ENCODE results near the gene RAB23. TPM values are rescaled to one million over a fixed set of nuclear protein-coding genes. Genes with fewer than 3 reads are reported as not detected.

The RAB23 gene
- total and polyA plus RNA-seq, 3 donors from 2014 or later, result 5.6 to 11.8 (median 6.0) TPM

- intact Hi-C loops (cut with DNase I; ENCODE audit: low total_unique reads), result no loop called here
- WGBS, 2 donors, result 94 to 97% methylated on average over 11 of the region's 11 CpGs
- TF ChIP-seq POLR2A (IDR thresholded peaks at IDR 0.05), result no peak
- no peak for TF ChIP-seq CTCF (IDR thresholded peaks at IDR 0.05)
- Histone ChIP-seq H3K4me3 (no peak overlapping the region), H3K27me3 (no peaks in the 10 kb centered on the region), H3K27ac (no peak overlapping the region), H3K9me3 (no peaks in the 10 kb centered on the region), H3K36me3 (ENCODE audit: low read depth, missing control alignments) (no peaks in the 10 kb centered on the region), H3K4me1 (no peaks in the 10 kb centered on the region)
- DNase-seq, result no peak
These were observed 4.8 kb downstream of the RAB23 start for GRCh38 chr6:57217270-57217669.

- Histone ChIP-seq H3K27ac (no peak overlapping the region), H3K4me1 (no peaks in the 10 kb centered on the region), H3K4me3 (no peak overlapping the region), H3K9me3 (no peaks in the 10 kb centered on the region), H3K36me3 (ENCODE audit: low read depth, missing control alignments) (no peaks in the 10 kb centered on the region), H3K27me3 (no peaks in the 10 kb centered on the region)
- TF ChIP-seq POLR2A (IDR thresholded peaks at IDR 0.05), result no peak
- TF ChIP-seq CTCF (IDR thresholded peaks at IDR 0.05), result peak in 1 of 3 experiments; percentile 60
- WGBS, 2 donors, result 80 to 82% methylated on average over 7 of the region's 7 CpGs
- no peak for DNase-seq
- intact Hi-C loops (cut with DNase I; ENCODE audit: low total_unique reads), result no loop called here
These were observed 5.6 kb downstream of the RAB23 start for GRCh38 chr6:57216235-57217101.

GRCh38 chr6:57215260-57215659 is 6.8 kb downstream of the RAB23 start:
- Histone ChIP-seq H3K4me3 (no peak overlapping the region), H3K27me3 (no peaks in the 10 kb centered on the region), H3K27ac (no peak overlapping the region), H3K4me1 (no peaks in the 10 kb centered on the region), H3K36me3 (ENCODE audit: low read depth, missing control alignments) (no peaks in the 10 kb centered on the region), H3K9me3 (no peaks in the 10 kb centered on the region)
- TF ChIP-seq POLR2A (IDR thresholded peaks at IDR 0.05), result no peak
- TF ChIP-seq CTCF (IDR thresholded peaks at IDR 0.05), result no peak
- WGBS, 2 donors, result 93 to 97% methylated on average over 1 of the region's 1 CpG
- no peak for DNase-seq
- intact Hi-C loops (cut with DNase I; ENCODE audit: low total_unique reads), result no loop called here

GRCh38 chr6:57210060-57210459 is 12.0 kb downstream of the RAB23 start:
- 89 to 94% methylated on average over 5 of the region's 5 CpGs for WGBS, 2 donors
- no peak for DNase-seq
- no peaks in the 10 kb centered on the region for H3K36me3 ChIP-seq (ENCODE audit: low read depth, missing control alignments)
- no peak overlapping the region for H3K4me3 ChIP-seq
- no peak overlapping the region for H3K27ac ChIP-seq
- TF ChIP-seq POLR2A (IDR thresholded peaks at IDR 0.05) (no peak), CTCF (IDR thresholded peaks at IDR 0.05) (no peak)
- no peaks in the 10 kb centered on the region for H3K27me3 ChIP-seq
- intact Hi-C loops (cut with DNase I; ENCODE audit: low total_unique reads), result no loop called here
- no peaks in the 10 kb centered on the region for H3K4me1 ChIP-seq
- no peaks in the 10 kb centered on the region for H3K9me3 ChIP-seq

GRCh38 chr6:57209030-57209429 is 13.1 kb downstream of the RAB23 start:
- TF ChIP-seq CTCF (IDR thresholded peaks at IDR 0.05), result no peak
- Histone ChIP-seq H3K9me3 (no peaks in the 10 kb centered on the region), H3K27ac (no peak overlapping the region), H3K4me3 (no peak overlapping the region), H3K27me3 (no peaks in the 10 kb centered on the region), H3K36me3 (ENCODE audit: low read depth, missing control alignments) (no peaks in the 10 kb centered on the region), H3K4me1 (no peaks in the 10 kb centered on the region)
- no peak for DNase-seq
- intact Hi-C loops (cut with DNase I; ENCODE audit: low total_unique reads), result no loop called here
